ENCODE measurements around the gene LYRM7.
"Not testable (repeated sequence)": the region's sequence is repeated elsewhere in the genome, so short reads cannot be mapped to it uniquely, and the experiment has no call there.

Gene LYRM7

GRCh38 chr5:131170540-131171275, at the start of gene LYRM7:
TSS of gene LYRM7 (plus strand) at chr5:131170944. CDS start at chr5:131171021, 77 bp downstream.
- H3K27me3 Mint-ChIP-seq, result no peaks in the 10 kb centered on the region
- DNase-seq (ENCODE audit: low spot score in 2 of 2) (peak; percentile 79 to 94), ATAC-seq (ENCODE audit: low read depth) (peak; percentile 92)
- no peaks in the 10 kb centered on the region for H3K9me3 Mint-ChIP-seq
- H3K4me1 Mint-ChIP-seq, result peaks cover 23% of the 10 kb centered on the region
- H3K27ac Mint-ChIP-seq, result peak within 1 kb of the TSS; percentile 93
- no peaks in the 10 kb centered on the region for H3K36me3 Mint-ChIP-seq
- peak within 1 kb of the TSS; percentile 97 for H3K4me3 Mint-ChIP-seq

- ATAC-seq (ENCODE audit: low read depth); H3K27ac Mint-ChIP-seq; DNase-seq (ENCODE audit: low spot score in 2 of 2); H3K4me3 Mint-ChIP-seq; H3K4me1 Mint-ChIP-seq; H3K27me3 Mint-ChIP-seq; H3K9me3 Mint-ChIP-seq: not testable (repeated sequence)
- peaks cover 11% of the 10 kb centered on the region for H3K36me3 Mint-ChIP-seq
These were observed 43.5 kb upstream of the LYRM7 start for GRCh38 chr5:131127244-131127643.

GRCh38 chr5:131129306-131129705, 41.4 kb upstream of the LYRM7 start:
- ATAC-seq (ENCODE audit: low read depth) (no peak), DNase-seq (ENCODE audit: low spot score in 2 of 2) (no peak)
- Mint-ChIP-seq H3K9me3 (peaks cover 6% of the 10 kb centered on the region), H3K27ac (no peak overlapping the region), H3K4me1 (no peaks in the 10 kb centered on the region), H3K27me3 (peaks cover 8% of the 10 kb centered on the region), H3K4me3 (no peak overlapping the region), H3K36me3 (peaks cover 7% of the 10 kb centered on the region)

- not testable (repeated sequence) for H3K27me3 Mint-ChIP-seq; H3K27ac Mint-ChIP-seq; DNase-seq (ENCODE audit: low spot score in 2 of 2); H3K9me3 Mint-ChIP-seq; H3K36me3 Mint-ChIP-seq; H3K4me1 Mint-ChIP-seq; ATAC-seq (ENCODE audit: low read depth); H3K4me3 Mint-ChIP-seq
These were observed 37.7 kb upstream of the LYRM7 start for GRCh38 chr5:131133091-131133490.

- not testable (repeated sequence) for H3K36me3 Mint-ChIP-seq; H3K9me3 Mint-ChIP-seq; H3K4me3 Mint-ChIP-seq; H3K27me3 Mint-ChIP-seq; H3K4me1 Mint-ChIP-seq; DNase-seq (ENCODE audit: low spot score in 2 of 2); H3K27ac Mint-ChIP-seq; ATAC-seq (ENCODE audit: low read depth)
These were observed 32.3 kb upstream of the LYRM7 start for GRCh38 chr5:131138406-131138805.

- Mint-ChIP-seq H3K27me3 (peaks cover 3% of the 10 kb centered on the region), H3K36me3 (peaks cover 2% of the 10 kb centered on the region), H3K4me3 (no peak overlapping the region), H3K9me3 (peaks cover 3% of the 10 kb centered on the region), H3K27ac (no peak overlapping the region), H3K4me1 (no peaks in the 10 kb centered on the region)
- no peak for ATAC-seq (ENCODE audit: low read depth)
- DNase-seq (ENCODE audit: low spot score in 2 of 2), result no peak
These were observed 31.4 kb upstream of the LYRM7 start for GRCh38 chr5:131139321-131139720.

- DNase-seq (ENCODE audit: low spot score in 2 of 2), result no peak
- Mint-ChIP-seq H3K36me3 (no peaks in the 10 kb centered on the region), H3K9me3 (no peaks in the 10 kb centered on the region), H3K27me3 (peaks cover 2% of the 10 kb centered on the region), H3K4me3 (no peak overlapping the region), H3K4me1 (no peaks in the 10 kb centered on the region), H3K27ac (no peak overlapping the region)
- no peak for ATAC-seq (ENCODE audit: low read depth)
These were observed 27.6 kb upstream of the LYRM7 start for GRCh38 chr5:131142970-131143617.

- Mint-ChIP-seq H3K27me3 (no peaks in the 10 kb centered on the region), H3K4me3 (no peak overlapping the region), H3K36me3 (no peaks in the 10 kb centered on the region), H3K27ac (no peak overlapping the region), H3K4me1 (no peaks in the 10 kb centered on the region), H3K9me3 (no peaks in the 10 kb centered on the region)
- DNase-seq (ENCODE audit: low spot score in 2 of 2) (no peak), ATAC-seq (ENCODE audit: low read depth) (no peak)
These were observed 23.5 kb upstream of the LYRM7 start for GRCh38 chr5:131147258-131147657.

- peaks cover 1% of the 10 kb centered on the region for H3K36me3 Mint-ChIP-seq
- ATAC-seq (ENCODE audit: low read depth) (no peak), DNase-seq (ENCODE audit: low spot score in 2 of 2) (no peak)
- no peak overlapping the region for H3K27ac Mint-ChIP-seq
- no peak overlapping the region for H3K4me3 Mint-ChIP-seq
- no peaks in the 10 kb centered on the region for H3K9me3 Mint-ChIP-seq
- no peaks in the 10 kb centered on the region for H3K4me1 Mint-ChIP-seq
- H3K27me3 Mint-ChIP-seq, result no peaks in the 10 kb centered on the region
These were observed 21.9 kb upstream of the LYRM7 start for GRCh38 chr5:131148835-131149234.

- H3K4me3 Mint-ChIP-seq, result no peak overlapping the region
- H3K27ac Mint-ChIP-seq, result no peak overlapping the region
- H3K27me3 Mint-ChIP-seq, result no peaks in the 10 kb centered on the region
- H3K4me1 Mint-ChIP-seq, result no peaks in the 10 kb centered on the region
- H3K9me3 Mint-ChIP-seq, result no peaks in the 10 kb centered on the region
- peaks cover 2% of the 10 kb centered on the region for H3K36me3 Mint-ChIP-seq
- no peak for ATAC-seq (ENCODE audit: low read depth)
- DNase-seq (ENCODE audit: low spot score in 2 of 2), result no peak
These were observed 20.3 kb upstream of the LYRM7 start for GRCh38 chr5:131150408-131150807.

- Mint-ChIP-seq H3K9me3 (no peaks in the 10 kb centered on the region), H3K4me3 (no peak overlapping the region)
These were observed 19.5 kb upstream of the LYRM7 start for GRCh38 chr5:131151216-131151615.

GRCh38 chr5:131156385-131156784, 14.4 kb upstream of the LYRM7 start:
- H3K36me3 Mint-ChIP-seq, result peaks cover 16% of the 10 kb centered on the region

More at GRCh38 chr5:131151216-131151615, 19.5 kb upstream of the LYRM7 start:
- no peaks in the 10 kb centered on the region for H3K27me3 Mint-ChIP-seq
- no peak overlapping the region for H3K27ac Mint-ChIP-seq
- no peak for DNase-seq (ENCODE audit: low spot score in 2 of 2)
- no peak for ATAC-seq (ENCODE audit: low read depth)
- H3K36me3 Mint-ChIP-seq, result peaks cover 2% of the 10 kb centered on the region
- H3K4me1 Mint-ChIP-seq, result no peaks in the 10 kb centered on the region

GRCh38 chr5:131156957-131157356, 13.8 kb upstream of the LYRM7 start:
- Mint-ChIP-seq H3K4me3 (no peak overlapping the region), H3K27me3 (no peaks in the 10 kb centered on the region), H3K9me3 (no peaks in the 10 kb centered on the region), H3K4me1 (peaks cover 7% of the 10 kb centered on the region), H3K36me3 (peaks cover 18% of the 10 kb centered on the region), H3K27ac (peak overlapping the region; percentile 53)
- ATAC-seq (ENCODE audit: low read depth) (no peak), DNase-seq (ENCODE audit: low spot score in 2 of 2) (no peak)

More at GRCh38 chr5:131156385-131156784, 14.4 kb upstream of the LYRM7 start:
- peaks cover 7% of the 10 kb centered on the region for H3K4me1 Mint-ChIP-seq
- ATAC-seq (ENCODE audit: low read depth) (no peak), DNase-seq (ENCODE audit: low spot score in 2 of 2) (no peak)
- peak overlapping the region; percentile 53 for H3K27ac Mint-ChIP-seq
- H3K27me3 Mint-ChIP-seq, result no peaks in the 10 kb centered on the region
- no peaks in the 10 kb centered on the region for H3K9me3 Mint-ChIP-seq
- H3K4me3 Mint-ChIP-seq, result no peak overlapping the region

GRCh38 chr5:131160134-131160533, 10.6 kb upstream of the LYRM7 start:
- no peaks in the 10 kb centered on the region for H3K9me3 Mint-ChIP-seq
- peaks cover 23% of the 10 kb centered on the region for H3K36me3 Mint-ChIP-seq
- no peak overlapping the region for H3K27ac Mint-ChIP-seq
- no peak overlapping the region for H3K4me3 Mint-ChIP-seq
- peaks cover 16% of the 10 kb centered on the region for H3K4me1 Mint-ChIP-seq
- no peaks in the 10 kb centered on the region for H3K27me3 Mint-ChIP-seq
- ATAC-seq (ENCODE audit: low read depth) (no peak), DNase-seq (ENCODE audit: low spot score in 2 of 2) (no peak)

All from memory B cell (primary cell).